A549 (cell line): ENCODE measurements around the gene CNPY4.

Experiments used
- KDM1A ChIP-seq: fragments of 200-600 bp; sonication (generic); IDR thresholded peaks from 2 replicates; pipeline ENCODE4 v1.6.1; 2016; ENCODE audit warnings: low read depth, mild to moderate bottlenecking
- MYC ChIP-seq: IDR thresholded peaks from 2 replicates; pipeline ENCODE4 v1.6.1; 2012; ENCODE audit warnings: mild to moderate bottlenecking, inconsistent platforms, low read length, improper control_type of control experiment, borderline replicate concordance
- TF ChIP-seq, protein P1 (sequence below): fragments of >200 bp; sonication (Bioruptor Twin); formaldehyde crosslinking; IDR thresholded peaks from 3 replicates; pipeline ENCODE4 v1.5.1; 2016

DNA sequence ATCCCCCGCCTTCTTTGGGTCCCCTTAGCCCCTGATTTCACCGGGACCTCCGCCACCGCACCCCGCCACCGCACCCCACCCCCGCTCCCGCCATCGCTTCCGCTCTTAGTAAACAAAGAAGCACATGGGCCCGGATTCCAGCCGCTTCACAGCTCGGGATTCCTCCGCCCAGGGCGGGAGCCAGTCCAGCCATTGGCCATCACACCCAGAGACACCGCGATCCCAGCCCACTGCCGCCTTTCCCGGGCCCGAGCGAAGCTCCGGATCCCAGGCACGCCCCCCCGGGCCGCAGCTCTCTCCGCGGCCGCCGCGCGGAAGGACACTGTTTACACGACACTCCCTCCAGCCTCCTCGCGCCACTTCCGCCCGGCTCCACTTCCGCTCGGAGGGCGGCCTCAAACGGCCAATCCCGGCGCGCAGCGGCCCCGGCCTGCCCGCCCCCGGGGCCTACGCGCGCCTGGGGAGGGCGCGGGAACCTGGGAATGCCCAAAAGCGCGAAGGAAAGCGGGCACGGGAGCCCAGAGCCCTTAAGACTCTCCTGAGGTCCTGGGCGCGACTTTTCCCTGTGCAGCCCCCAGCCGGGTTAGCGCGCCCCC is 18.9 kb upstream of the CNPY4 start:
- TF ChIP-seq KDM1A = no peak
- TF ChIP-seq, protein P1, sequence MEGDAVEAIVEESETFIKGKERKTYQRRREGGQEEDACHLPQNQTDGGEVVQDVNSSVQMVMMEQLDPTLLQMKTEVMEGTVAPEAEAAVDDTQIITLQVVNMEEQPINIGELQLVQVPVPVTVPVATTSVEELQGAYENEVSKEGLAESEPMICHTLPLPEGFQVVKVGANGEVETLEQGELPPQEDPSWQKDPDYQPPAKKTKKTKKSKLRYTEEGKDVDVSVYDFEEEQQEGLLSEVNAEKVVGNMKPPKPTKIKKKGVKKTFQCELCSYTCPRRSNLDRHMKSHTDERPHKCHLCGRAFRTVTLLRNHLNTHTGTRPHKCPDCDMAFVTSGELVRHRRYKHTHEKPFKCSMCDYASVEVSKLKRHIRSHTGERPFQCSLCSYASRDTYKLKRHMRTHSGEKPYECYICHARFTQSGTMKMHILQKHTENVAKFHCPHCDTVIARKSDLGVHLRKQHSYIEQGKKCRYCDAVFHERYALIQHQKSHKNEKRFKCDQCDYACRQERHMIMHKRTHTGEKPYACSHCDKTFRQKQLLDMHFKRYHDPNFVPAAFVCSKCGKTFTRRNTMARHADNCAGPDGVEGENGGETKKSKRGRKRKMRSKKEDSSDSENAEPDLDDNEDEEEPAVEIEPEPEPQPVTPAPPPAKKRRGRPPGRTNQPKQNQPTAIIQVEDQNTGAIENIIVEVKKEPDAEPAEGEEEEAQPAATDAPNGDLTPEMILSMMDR = no peak
- TF ChIP-seq MYC = peak; percentile 99
